Activated CD4-positive, alpha-beta T cell treated with anti-CD3 and anti-CD28 coated beads, Interleukin-2, amount 50 U/mL, for 4 hours (primary cell): Measurements from ENCODE around the gene CENPB.
A peak's percentile ranks its signal among the peaks of the same experiment; 100 is the strongest.

Experiments
- DNase-seq, 2 experiments: peaks; one replicate each; pipeline ENCODE4 v3.0.0-alpha.2; 2020

Gene CENPB

GRCh38 chr20:3764659-3765058 is 21.9 kb downstream of the CENPB start:
- DNase-seq = no peak

DNA sequence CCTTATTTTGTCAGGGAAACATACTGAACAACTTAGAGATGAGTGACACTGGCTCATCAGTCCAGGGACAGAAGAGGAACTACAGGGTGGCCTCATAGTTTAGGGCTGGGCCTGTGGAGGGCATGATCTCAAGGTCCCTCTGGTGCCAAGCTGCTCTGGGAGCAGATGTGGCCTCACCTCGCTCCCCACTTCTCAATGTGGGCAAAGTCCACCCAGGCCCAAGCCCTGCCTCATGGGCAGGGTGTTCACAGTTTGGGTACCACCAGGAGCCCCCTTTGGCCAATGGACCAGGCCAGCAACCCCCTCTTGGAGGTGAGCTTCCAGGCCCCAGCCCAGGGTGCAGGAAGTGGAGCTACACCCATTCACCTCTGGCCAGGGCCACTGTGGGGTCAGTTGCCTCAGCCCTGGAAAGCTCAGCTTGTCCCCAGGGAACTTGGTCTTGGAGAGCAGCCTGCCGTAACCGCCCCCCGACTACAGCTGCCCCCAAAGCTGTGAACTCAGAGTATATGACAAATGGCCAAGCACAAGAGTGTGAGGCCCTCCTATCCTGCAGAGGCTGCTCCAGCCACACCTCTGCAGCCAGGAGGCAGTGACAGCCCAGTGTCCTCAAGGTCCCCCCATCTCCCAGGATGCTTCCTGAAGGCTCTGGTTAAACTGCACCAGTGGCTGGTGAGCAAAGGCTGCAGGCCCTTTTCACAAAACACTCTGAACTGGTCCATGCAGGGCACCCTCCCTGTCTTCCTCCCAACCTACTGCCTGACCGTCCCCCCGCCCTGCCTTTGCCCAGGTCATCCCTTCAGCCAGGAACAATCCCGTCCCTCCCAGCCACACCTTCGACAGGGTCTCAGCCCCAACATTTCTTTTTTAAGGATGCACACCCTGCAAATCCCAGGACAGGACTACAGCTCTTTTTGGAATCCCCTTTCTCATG is 22.6 kb downstream of the CENPB start:
- DNase-seq = no peak

GRCh38 chr20:3760655-3761348 is 25.7 kb downstream of the CENPB start:
- DNase-seq = no peak

DNA sequence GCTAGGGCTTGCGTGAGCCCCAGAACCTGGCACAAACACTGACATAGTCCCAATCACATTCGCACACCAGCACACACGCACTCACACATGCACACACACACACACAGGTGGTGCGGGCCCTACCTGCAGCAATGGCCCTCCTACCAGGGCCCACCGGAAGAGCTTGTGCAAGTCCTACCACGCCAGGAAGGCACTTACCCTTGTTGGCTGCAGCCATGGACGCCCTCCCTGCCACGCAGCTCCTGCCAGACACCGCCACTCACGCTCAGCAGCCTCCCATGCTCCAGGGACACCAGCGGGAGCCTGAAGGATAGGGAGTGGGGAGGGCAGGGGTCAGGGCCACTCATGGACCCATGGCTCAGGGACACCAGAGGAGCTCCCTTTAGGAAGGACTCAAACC is 26.7 kb downstream of the CENPB start:
- no peak for DNase-seq

DNA sequence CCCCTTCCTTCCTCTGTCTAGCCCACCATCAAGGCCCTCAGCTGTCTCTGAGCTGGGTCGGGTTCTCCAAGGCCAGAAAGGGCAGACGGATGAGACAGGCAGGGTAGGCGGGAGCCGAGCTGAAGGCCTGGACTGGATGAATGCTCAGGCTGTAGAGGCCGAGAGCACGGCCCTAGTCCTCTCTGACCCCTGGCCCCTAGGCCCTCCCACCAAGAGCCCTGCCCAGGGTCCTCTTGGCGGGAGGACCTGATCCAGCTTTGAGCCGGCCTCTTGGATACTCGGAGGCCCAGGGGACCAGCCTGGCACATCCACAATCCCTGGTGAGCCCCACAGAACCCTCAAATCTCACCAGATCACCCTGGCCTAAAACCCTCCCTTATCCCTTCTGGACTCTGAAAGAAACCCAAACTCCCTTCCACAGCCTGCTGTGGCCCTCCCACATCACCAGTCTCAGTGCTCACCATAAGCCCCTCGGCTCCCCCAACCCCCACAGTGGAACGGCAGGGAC is 27.2 kb downstream of the CENPB start:
- no peak for DNase-seq

DNA sequence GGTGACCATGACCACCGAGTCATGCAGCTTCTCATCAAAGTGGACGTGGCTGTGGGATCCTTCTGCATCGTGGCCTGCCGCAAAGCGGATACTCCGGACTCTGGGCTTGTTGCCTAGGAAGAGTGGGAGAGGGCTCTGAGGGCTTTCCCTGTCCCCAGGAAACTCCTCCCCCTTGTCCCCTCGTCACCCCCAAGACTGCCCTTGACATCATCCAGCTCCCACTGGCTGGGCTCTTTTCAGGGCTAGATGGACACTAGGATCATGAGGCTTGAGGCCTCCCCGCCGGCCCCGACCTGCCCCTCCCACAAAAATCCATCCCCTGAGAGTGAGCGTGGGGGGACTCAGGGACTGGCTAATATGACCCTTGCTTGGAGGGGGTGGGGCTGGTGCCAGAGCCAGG is 28.0 kb downstream of the CENPB start:
- no peak for DNase-seq

DNA sequence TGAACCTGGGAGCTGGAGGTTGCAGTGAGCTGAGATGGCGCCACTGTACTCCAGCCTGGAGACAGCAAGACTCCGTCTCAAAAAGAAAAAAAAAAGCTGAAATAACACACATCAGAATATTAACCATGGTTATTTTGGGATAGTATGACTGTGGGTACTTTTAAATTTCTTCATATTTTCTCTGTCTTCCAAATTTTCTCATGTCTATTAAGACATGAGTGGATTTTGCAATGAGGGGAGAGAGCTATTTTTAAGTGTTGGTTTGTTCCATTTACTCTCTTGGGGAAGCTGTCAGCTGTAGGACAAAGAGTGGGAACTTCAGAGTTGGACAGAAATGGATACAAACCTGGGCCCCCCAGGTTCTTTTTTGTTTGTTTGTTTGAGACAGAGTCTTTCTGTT is 29.3 kb downstream of the CENPB start:
- DNase-seq = no peak

- no peak for DNase-seq
Observed at GRCh38 chr20:3755814-3756480, 30.6 kb downstream of the CENPB start.

DNA sequence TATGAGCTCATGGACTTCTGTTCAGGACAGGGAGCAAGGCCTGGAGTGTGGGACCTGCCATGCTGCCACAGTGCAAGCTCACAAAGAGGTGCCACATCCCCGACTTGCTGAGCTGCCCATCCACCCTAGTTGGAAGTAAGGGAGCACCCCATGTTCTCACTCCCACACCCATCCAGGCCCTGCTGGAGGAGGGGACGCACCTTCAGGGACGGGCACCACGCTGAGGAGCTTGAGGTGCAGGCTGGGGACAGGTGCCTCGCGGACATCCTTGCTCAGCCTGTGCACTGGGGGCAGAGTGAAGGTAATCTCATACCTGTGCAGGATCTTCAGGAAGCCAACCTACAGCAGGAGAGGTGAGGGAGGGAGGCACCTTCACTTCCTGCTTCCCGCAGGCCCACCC is 31.3 kb downstream of the CENPB start:
- no peak for DNase-seq

GRCh38 chr20:3754276-3754630 is 32.3 kb downstream of the CENPB start:
- DNase-seq = no peak

- DNase-seq = no peak
Observed at GRCh38 chr20:3753501-3754275, 32.9 kb downstream of the CENPB start.

DNA sequence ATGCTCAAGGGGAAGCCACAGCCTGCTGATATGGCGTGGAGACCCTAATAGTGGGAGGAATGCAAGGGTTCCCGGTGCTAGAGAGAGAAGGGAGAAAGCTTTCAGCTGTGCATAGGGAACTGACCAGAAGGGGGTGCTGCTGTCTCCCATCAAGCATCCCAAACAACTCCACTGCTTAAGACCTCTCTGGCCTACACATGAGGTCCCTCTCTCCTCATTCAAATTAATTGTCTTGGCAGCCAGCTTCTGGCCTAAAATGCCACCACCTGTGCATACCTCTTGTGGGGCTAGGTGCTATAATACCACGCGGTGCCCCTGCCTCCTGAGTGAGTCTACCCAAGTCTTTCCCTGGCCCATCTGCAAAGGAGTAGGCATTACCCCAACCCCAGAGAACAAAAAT is 33.4 kb downstream of the CENPB start:
- peak; percentile 54 to 60 for DNase-seq

DNA sequence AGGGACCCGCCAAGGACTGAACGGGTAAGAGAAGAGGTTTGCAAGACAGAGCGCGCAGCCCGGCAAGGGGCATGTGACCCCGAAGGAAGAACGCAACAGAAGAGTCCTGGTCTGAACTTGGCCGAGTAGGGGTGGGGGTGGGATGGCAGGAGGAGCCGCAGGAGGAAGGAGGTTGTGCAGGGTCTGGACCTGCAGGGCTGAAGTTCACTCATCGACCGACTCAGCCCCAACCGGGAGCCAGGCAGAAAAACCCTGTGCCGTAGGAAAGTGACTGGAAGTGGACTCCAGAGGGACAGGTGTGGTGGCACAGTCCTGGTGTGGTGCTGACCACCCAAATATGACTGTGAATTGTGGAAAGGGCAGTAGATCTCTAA is 34.2 kb downstream of the CENPB start:
- no peak for DNase-seq

- peak; percentile 46 to 54 for DNase-seq
Observed at GRCh38 chr20:3751675-3752385, 34.7 kb downstream of the CENPB start.

- DNase-seq = no peak
Observed at GRCh38 chr20:3751305-3751674, 35.2 kb downstream of the CENPB start.

- DNase-seq = peak in 1 of 2 experiments; percentile 13
Observed at GRCh38 chr20:3749689-3750531, 36.6 kb downstream of the CENPB start.

GRCh38 chr20:3749087-3749688 is 37.4 kb downstream of the CENPB start:
- DNase-seq = no peak

GRCh38 chr20:3748073-3748472 is 38.5 kb downstream of the CENPB start:
- no peak for DNase-seq

DNA sequence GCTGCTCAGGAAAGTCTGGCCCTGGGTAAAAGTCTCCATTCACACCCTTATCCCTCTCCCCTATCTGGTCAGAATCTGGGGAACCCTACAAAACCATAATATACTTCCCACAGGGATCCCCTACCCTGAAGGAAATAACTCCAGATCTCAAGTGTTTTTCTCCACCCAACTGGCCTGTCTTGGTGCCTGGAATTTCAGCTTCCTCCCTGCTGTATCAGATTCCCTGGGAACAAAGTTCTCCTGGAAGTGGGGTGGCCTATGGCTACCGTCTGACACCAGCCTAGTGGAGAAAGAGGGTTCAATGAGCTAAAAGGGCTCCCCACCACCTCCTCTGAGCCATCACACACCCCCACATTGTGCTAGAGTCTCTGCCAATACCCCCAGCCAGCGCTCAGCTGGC is 39.1 kb downstream of the CENPB start:
- DNase-seq = no peak

DNA sequence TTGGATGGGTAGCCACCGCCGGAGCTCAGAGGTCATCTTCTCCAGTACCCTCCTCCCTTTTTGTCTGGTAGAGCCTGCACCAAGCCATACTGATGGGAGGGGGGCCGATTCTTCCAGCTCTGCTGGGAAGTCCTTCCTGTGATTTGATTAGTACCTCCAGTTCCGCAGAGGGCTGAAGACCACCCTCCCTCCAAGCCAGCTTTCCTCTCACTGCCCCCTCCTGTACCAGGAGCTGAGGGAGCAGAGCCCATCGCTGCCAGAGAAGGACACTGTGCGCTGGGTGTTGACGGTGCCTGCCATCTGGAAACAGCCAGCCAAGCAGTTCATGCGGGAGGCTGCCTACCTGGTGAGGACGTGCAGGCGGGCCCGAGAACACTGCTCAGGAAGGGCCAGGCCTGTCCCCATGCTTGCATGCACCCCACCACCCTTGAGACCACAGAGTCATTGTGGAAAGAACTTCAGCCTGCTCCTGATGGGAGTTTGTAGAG is 40.8 kb downstream of the CENPB start:
- DNase-seq = no peak
